GM21423 (cell line): ENCODE results near the gene CAPG.
"Not testable (repeated sequence)": the region's sequence is repeated elsewhere in the genome, so short reads cannot be mapped to it uniquely, and the experiment has no call there.

ENCODE experiments used
- ATAC-seq: cut with Tn5 transposase; IDR thresholded peaks from one replicate; pipeline ENCODE4 v1.9.1; 2021; ENCODE audit warnings: mild to moderate bottlenecking, moderate library complexity; ENCODE audit not compliant: unreplicated experiment

CAPG gene

GRCh38 chr2:85367180-85367579 is 43.0 kb downstream of the CAPG start:
- no peak for ATAC-seq

- ATAC-seq = not testable (repeated sequence)
Measured at GRCh38 chr2:85362653-85363387, 47.3 kb downstream of the CAPG start.

GRCh38 chr2:85357736-85358135 is 52.4 kb downstream of the CAPG start:
- ATAC-seq = no peak

GRCh38 chr2:85356186-85356585 is 54.0 kb downstream of the CAPG start:
- ATAC-seq = no peak

- no peak for ATAC-seq
Measured at GRCh38 chr2:85355521-85355920, 54.6 kb downstream of the CAPG start.

GRCh38 chr2:85355073-85355410 is 55.1 kb downstream of the CAPG start:
- no peak for ATAC-seq

- ATAC-seq = peak; percentile 99
Measured at GRCh38 chr2:85354286-85355072, 55.7 kb downstream of the CAPG start, which contains the start of the genes ELMOD3 and RETSAT. Gene ELMOD3, plus strand, starts transcription at chr2:85354769. Its CDS starts 2,430 bp downstream, at chr2:85357199. Gene RETSAT, minus strand, starts transcription at chr2:85354528. Its CDS starts 21 bp downstream, at chr2:85354507.

- ATAC-seq = no peak
Measured at GRCh38 chr2:85353876-85354285, 56.3 kb downstream of the CAPG start.

- no peak for ATAC-seq
Measured at GRCh38 chr2:85347599-85347998, 62.6 kb downstream of the CAPG start.
